ENCODE results near the gene IMPDH2. TPM values are rescaled to one million over a fixed set of nuclear protein-coding genes. Genes with fewer than 3 reads are reported as not detected.

The IMPDH2 gene
- total RNA-seq, 2 donors from 2014 or later: 180 to 195 TPM

DNA sequence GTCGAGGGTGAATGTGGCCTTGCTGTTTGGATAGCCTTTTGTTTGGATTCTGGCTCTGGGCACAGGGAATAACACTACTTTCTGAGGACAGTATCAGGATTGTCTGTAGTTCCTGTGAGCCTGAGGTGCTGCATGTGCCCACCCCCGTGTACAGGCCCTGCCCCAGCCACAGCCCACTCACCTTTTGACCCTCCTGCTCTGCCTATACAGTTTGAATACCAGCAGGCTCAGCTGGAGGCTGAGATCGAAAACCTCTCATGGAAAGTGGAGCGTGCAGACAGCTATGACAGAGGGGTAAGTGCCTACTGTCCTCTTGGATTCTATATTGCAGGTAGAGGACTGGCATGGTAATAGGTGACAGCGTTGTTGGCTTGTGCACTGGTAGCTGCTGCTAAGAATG lies 46.5 kb downstream of the IMPDH2 start:
- DNase-seq: no peak
- H3K27ac Mint-ChIP-seq: no peak overlapping the region
- TF ChIP-seq CTCF (conservative IDR thresholded peaks at IDR 0.05): no peak
- H3K4me3 Mint-ChIP-seq: no peak overlapping the region
- Histone ChIP-seq H3K9me3 (ENCODE audit: control insufficient read depth, low read length) (no peaks in the 10 kb centered on the region), H3K27me3 (ENCODE audit: control insufficient read depth, insufficient read depth, low read length, poor library complexity, severe bottlenecking) (no peaks in the 10 kb centered on the region), H3K9ac (ENCODE audit: extremely low read depth, low read length, poor library complexity, severe bottlenecking) (no peak overlapping the region), H3K4me1 (ENCODE audit: control insufficient read depth, insufficient read depth, low read length) (no peaks in the 10 kb centered on the region), H3K27ac (ENCODE audit: low read depth, low read length) (no peak overlapping the region), H3K4me3 (ENCODE audit: low read length) (no peak overlapping the region), H3K36me3 (ENCODE audit: control insufficient read depth, insufficient read depth, low read length) (peaks cover 59% of the 10 kb centered on the region)
- H3K27me3 Mint-ChIP-seq (ENCODE audit: insufficient read depth): no peaks in the 10 kb centered on the region
- no peaks in the 10 kb centered on the region for H3K4me1 Mint-ChIP-seq
- H3K36me3 Mint-ChIP-seq (ENCODE audit: low read depth): peaks cover 58% of the 10 kb centered on the region
- H3K9me3 Mint-ChIP-seq: no peaks in the 10 kb centered on the region
- WGBS, 2 experiments (ENCODE audit: insufficient coverage in 1 of 2, insufficient read length in 1 of 2): 92 to 94% methylated on average over 4 to 5 of the region's 5 CpGs

DNA sequence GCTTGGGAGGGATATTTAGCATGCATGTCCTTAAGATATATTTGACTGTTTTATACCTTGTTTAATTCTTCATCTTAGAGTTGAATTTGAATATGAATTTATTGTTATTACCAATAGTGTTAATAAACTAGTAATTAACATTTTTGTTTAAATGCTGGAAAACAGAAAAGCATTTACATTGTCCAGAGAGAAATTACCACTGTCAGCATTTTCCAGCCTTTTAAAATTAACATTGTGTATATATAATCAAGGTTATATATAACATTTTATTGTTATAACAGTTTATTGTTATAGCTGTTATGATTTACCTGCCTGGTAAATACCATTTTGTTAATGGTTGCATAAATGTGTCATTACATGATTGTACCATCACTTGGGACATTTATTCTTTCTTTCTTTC lies 47.2 kb downstream of the IMPDH2 start:
- no peaks in the 10 kb centered on the region for H3K4me1 ChIP-seq (ENCODE audit: control insufficient read depth, insufficient read depth, low read length)
- H3K9me3 ChIP-seq (ENCODE audit: control insufficient read depth, low read length): no peaks in the 10 kb centered on the region
- H3K36me3 ChIP-seq (ENCODE audit: control insufficient read depth, insufficient read depth, low read length): peaks cover 65% of the 10 kb centered on the region
- no peak for TF ChIP-seq CTCF (conservative IDR thresholded peaks at IDR 0.05)
- Mint-ChIP-seq H3K4me1 (no peaks in the 10 kb centered on the region), H3K4me3 (no peak overlapping the region), H3K27ac (no peak overlapping the region), H3K36me3 (ENCODE audit: low read depth) (peaks cover 58% of the 10 kb centered on the region), H3K9me3 (no peaks in the 10 kb centered on the region), H3K27me3 (ENCODE audit: insufficient read depth) (no peaks in the 10 kb centered on the region)
- H3K9ac ChIP-seq (ENCODE audit: extremely low read depth, low read length, poor library complexity, severe bottlenecking): no peak overlapping the region
- no peak overlapping the region for H3K4me3 ChIP-seq (ENCODE audit: low read length)
- no peak overlapping the region for H3K27ac ChIP-seq (ENCODE audit: low read depth, low read length)
- H3K27me3 ChIP-seq (ENCODE audit: control insufficient read depth, insufficient read depth, low read length, poor library complexity, severe bottlenecking): no peaks in the 10 kb centered on the region
- no peak for DNase-seq

DNA sequence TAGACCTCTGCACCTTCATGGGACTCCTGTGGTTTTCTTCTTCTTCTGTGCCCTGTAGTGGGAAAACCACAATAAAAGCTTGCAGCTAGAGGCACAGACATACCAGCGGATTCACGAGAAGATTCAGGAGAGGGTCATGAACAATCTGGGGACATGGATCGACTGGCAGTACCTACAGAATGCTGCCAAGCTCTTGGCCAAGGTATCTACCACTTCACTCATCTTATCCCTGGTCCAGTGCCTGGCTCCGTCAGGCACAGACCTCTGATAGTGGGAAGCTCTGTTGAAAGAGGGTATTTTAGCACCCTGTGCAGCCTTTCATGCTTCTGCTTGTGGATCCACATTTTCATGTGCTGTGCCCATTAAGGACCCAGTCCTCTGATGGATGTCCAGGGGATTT lies 48.9 kb downstream of the IMPDH2 start:
- Mint-ChIP-seq H3K27me3 (ENCODE audit: insufficient read depth) (no peaks in the 10 kb centered on the region), H3K36me3 (ENCODE audit: low read depth) (peaks cover 65% of the 10 kb centered on the region), H3K4me1 (no peaks in the 10 kb centered on the region), H3K9me3 (no peaks in the 10 kb centered on the region), H3K4me3 (no peak overlapping the region), H3K27ac (no peak overlapping the region)
- TF ChIP-seq CTCF (conservative IDR thresholded peaks at IDR 0.05): no peak
- H3K4me1 ChIP-seq (ENCODE audit: control insufficient read depth, insufficient read depth, low read length): no peaks in the 10 kb centered on the region
- no peak overlapping the region for H3K27ac ChIP-seq (ENCODE audit: low read depth, low read length)
- H3K9ac ChIP-seq (ENCODE audit: extremely low read depth, low read length, poor library complexity, severe bottlenecking): no peak overlapping the region
- DNase-seq: no peak
- WGBS, 2 experiments (ENCODE audit: insufficient coverage in 1 of 2, insufficient read length in 1 of 2): 96 to 100% methylated on average over 1 to 4 of the region's 4 CpGs
- H3K9me3 ChIP-seq (ENCODE audit: control insufficient read depth, low read length): no peaks in the 10 kb centered on the region
- no peak overlapping the region for H3K4me3 ChIP-seq (ENCODE audit: low read length)
- H3K27me3 ChIP-seq (ENCODE audit: control insufficient read depth, insufficient read depth, low read length, poor library complexity, severe bottlenecking): no peaks in the 10 kb centered on the region
- peaks cover 77% of the 10 kb centered on the region for H3K36me3 ChIP-seq (ENCODE audit: control insufficient read depth, insufficient read depth, low read length)
